ENCODE data around the gene SLC39A5.

SLC39A5 gene

GRCh38 chr12:56206452-56207166 lies 23.2 kb upstream of the SLC39A5 start:
- no peak overlapping the region for H2AFZ ChIP-seq (ENCODE audit: low read depth, low read length)
- no peak overlapping the region for H2AK5ac ChIP-seq (ENCODE audit: low read length, severe bottlenecking)
- H3K9me3 ChIP-seq (ENCODE audit: control insufficient read depth, low read length): no peaks in the 10 kb centered on the region
- no peak overlapping the region for H3K14ac ChIP-seq (ENCODE audit: low read length in 2 of 2)
- DNase-seq: peak; percentile 68
- H3K79me1 ChIP-seq (replicated peaks; ENCODE audit: low read length, poor library complexity, severe bottlenecking): peaks cover 5% of the 10 kb centered on the region
- no peaks in the 10 kb centered on the region for H3K4me1 ChIP-seq (ENCODE audit: control insufficient read depth, insufficient read depth, low read depth, low read length)
- H3K4ac ChIP-seq (ENCODE audit: low read depth in 1 of 2, low read length in 2 of 2): no peak overlapping the region
- no peak overlapping the region for H2BK15ac ChIP-seq (ENCODE audit: low read depth, poor library complexity, severe bottlenecking)
- peaks cover 51 to 67% of the 10 kb centered on the region in 2 experiments for H3K36me3 ChIP-seq (ENCODE audit: control insufficient read depth in 1 of 2, insufficient read depth in 2 of 2, low read depth in 1 of 2, low read length in 2 of 2)
- peak overlapping the region; percentile 12 for H4K8ac ChIP-seq (ENCODE audit: low read length)
- no peak overlapping the region for H3K23ac ChIP-seq (ENCODE audit: low read length in 2 of 2)
- peak overlapping the region; percentile 44 for H3K9ac ChIP-seq (ENCODE audit: low read length)
- no peak overlapping the region for H3K4me2 ChIP-seq (ENCODE audit: low read length, poor library complexity, severe bottlenecking)
- 83% methylated on average over 14 of the region's 14 CpGs for WGBS
- no peak overlapping the region for H3K18ac ChIP-seq (ENCODE audit: low read depth in 1 of 2, low read length in 2 of 2)
- H2BK5ac ChIP-seq (ENCODE audit: low read depth, low read length, poor library complexity, severe bottlenecking): no peak overlapping the region
- H4K91ac ChIP-seq (ENCODE audit: low read length): peak overlapping the region; percentile 6
- no peak overlapping the region for H3K4me3 ChIP-seq (ENCODE audit: insufficient read depth in 1 of 2, low read depth in 1 of 2, low read length in 2 of 2)
- no peak overlapping the region for H2BK120ac ChIP-seq (ENCODE audit: low read depth, low read length)
- no peak overlapping the region for H3K27ac ChIP-seq (ENCODE audit: low read length, poor library complexity, severe bottlenecking)
- no peak overlapping the region for H2BK12ac ChIP-seq (ENCODE audit: low read length in 2 of 2)
- H3K27me3 ChIP-seq (ENCODE audit: control insufficient read depth in 1 of 2, insufficient read depth in 1 of 2, low read length in 2 of 2): no peaks in the 10 kb centered on the region

GRCh38 chr12:56208006-56208405 lies 21.8 kb upstream of the SLC39A5 start:
- H3K4me2 ChIP-seq (ENCODE audit: low read length, poor library complexity, severe bottlenecking): no peak overlapping the region
- peaks cover 63 to 81% of the 10 kb centered on the region in 2 experiments for H3K36me3 ChIP-seq (ENCODE audit: control insufficient read depth in 1 of 2, insufficient read depth in 2 of 2, low read depth in 1 of 2, low read length in 2 of 2)
- no peak overlapping the region for H2AK5ac ChIP-seq (ENCODE audit: low read length, severe bottlenecking)
- H2BK120ac ChIP-seq (ENCODE audit: low read depth, low read length): no peak overlapping the region
- no peak overlapping the region for H4K8ac ChIP-seq (ENCODE audit: low read length)
- H3K9me3 ChIP-seq (ENCODE audit: control insufficient read depth, low read length): no peaks in the 10 kb centered on the region
- no peaks in the 10 kb centered on the region for H3K27me3 ChIP-seq (ENCODE audit: control insufficient read depth in 1 of 2, insufficient read depth in 1 of 2, low read length in 2 of 2)
- no peak overlapping the region for H2AFZ ChIP-seq (ENCODE audit: low read depth, low read length)
- H4K91ac ChIP-seq (ENCODE audit: low read length): no peak overlapping the region
- no peak overlapping the region for H3K14ac ChIP-seq (ENCODE audit: low read length in 2 of 2)
- peak overlapping the region; percentile 0 for H3K9ac ChIP-seq (ENCODE audit: low read length)
- H3K4me1 ChIP-seq (ENCODE audit: control insufficient read depth, insufficient read depth, low read depth, low read length): no peaks in the 10 kb centered on the region
- no peak overlapping the region for H3K23ac ChIP-seq (ENCODE audit: low read length in 2 of 2)
- no peak overlapping the region for H3K4me3 ChIP-seq (ENCODE audit: insufficient read depth in 1 of 2, low read depth in 1 of 2, low read length in 2 of 2)
- H3K18ac ChIP-seq (ENCODE audit: low read depth in 1 of 2, low read length in 2 of 2): no peak overlapping the region
- no peak overlapping the region for H3K4ac ChIP-seq (ENCODE audit: low read depth in 1 of 2, low read length in 2 of 2)
- no peak overlapping the region for H2BK5ac ChIP-seq (ENCODE audit: low read depth, low read length, poor library complexity, severe bottlenecking)
- no peak for DNase-seq
- peaks cover 8% of the 10 kb centered on the region for H3K79me1 ChIP-seq (replicated peaks; ENCODE audit: low read length, poor library complexity, severe bottlenecking)
- H2BK15ac ChIP-seq (ENCODE audit: low read depth, poor library complexity, severe bottlenecking): no peak overlapping the region
- no peak overlapping the region for H2BK12ac ChIP-seq (ENCODE audit: low read length in 2 of 2)
- H3K27ac ChIP-seq (ENCODE audit: low read length, poor library complexity, severe bottlenecking): no peak overlapping the region
- 91% methylated on average over 6 of the region's 6 CpGs for WGBS

GRCh38 chr12:56212361-56212760 lies 17.5 kb upstream of the SLC39A5 start:
- WGBS: 100% methylated on average over 1 of the region's 1 CpG
- H4K8ac ChIP-seq (ENCODE audit: low read length): no peak overlapping the region

GRCh38 chr12:56213878-56214277 lies 16.0 kb upstream of the SLC39A5 start:
- Histone ChIP-seq H3K23ac (ENCODE audit: low read length in 2 of 2) (no peak overlapping the region), H2BK15ac (ENCODE audit: low read depth, poor library complexity, severe bottlenecking) (no peak overlapping the region), H3K4me1 (ENCODE audit: control insufficient read depth, insufficient read depth, low read depth, low read length) (no peaks in the 10 kb centered on the region), H3K27me3 (ENCODE audit: control insufficient read depth in 1 of 2, insufficient read depth in 1 of 2, low read length in 2 of 2) (no peaks in the 10 kb centered on the region), H4K91ac (ENCODE audit: low read length) (no peak overlapping the region), H2BK12ac (ENCODE audit: low read length in 2 of 2) (no peak overlapping the region), H3K9me3 (ENCODE audit: control insufficient read depth, low read length) (no peaks in the 10 kb centered on the region), H2AK5ac (ENCODE audit: low read length, severe bottlenecking) (no peak overlapping the region), H3K18ac (ENCODE audit: low read depth in 1 of 2, low read length in 2 of 2) (no peak overlapping the region), H3K4me2 (ENCODE audit: low read length, poor library complexity, severe bottlenecking) (no peak overlapping the region), H3K27ac (ENCODE audit: low read length, poor library complexity, severe bottlenecking) (no peak overlapping the region), H3K9ac (ENCODE audit: low read length) (no peak overlapping the region), H2BK5ac (ENCODE audit: low read depth, low read length, poor library complexity, severe bottlenecking) (no peak overlapping the region), H2BK120ac (ENCODE audit: low read depth, low read length) (no peak overlapping the region), H3K4ac (ENCODE audit: low read depth in 1 of 2, low read length in 2 of 2) (no peak overlapping the region), H3K36me3 (ENCODE audit: control insufficient read depth in 1 of 2, insufficient read depth in 2 of 2, low read depth in 1 of 2, low read length in 2 of 2) (peaks cover 61 to 70% of the 10 kb centered on the region in 2 experiments), H3K14ac (ENCODE audit: low read length in 2 of 2) (no peak overlapping the region), H4K8ac (ENCODE audit: low read length) (no peak overlapping the region), H3K79me1 (replicated peaks; ENCODE audit: low read length, poor library complexity, severe bottlenecking) (peaks cover 24% of the 10 kb centered on the region), H3K4me3 (ENCODE audit: insufficient read depth in 1 of 2, low read depth in 1 of 2, low read length in 2 of 2) (no peak overlapping the region), H2AFZ (ENCODE audit: low read depth, low read length) (no peak overlapping the region)
- 97% methylated on average over 5 of the region's 5 CpGs for WGBS
- DNase-seq: no peak

More at GRCh38 chr12:56212361-56212760, 17.5 kb upstream of the SLC39A5 start:
- no peak for DNase-seq
- H3K4me1 ChIP-seq (ENCODE audit: control insufficient read depth, insufficient read depth, low read depth, low read length): no peaks in the 10 kb centered on the region
- H3K23ac ChIP-seq (ENCODE audit: low read length in 2 of 2): no peak overlapping the region
- no peak overlapping the region for H4K91ac ChIP-seq (ENCODE audit: low read length)
- no peak overlapping the region for H3K14ac ChIP-seq (ENCODE audit: low read length in 2 of 2)
- no peak overlapping the region for H2BK15ac ChIP-seq (ENCODE audit: low read depth, poor library complexity, severe bottlenecking)
- no peak overlapping the region for H2BK12ac ChIP-seq (ENCODE audit: low read length in 2 of 2)
- H3K4me3 ChIP-seq (ENCODE audit: insufficient read depth in 1 of 2, low read depth in 1 of 2, low read length in 2 of 2): no peak overlapping the region
- H3K27me3 ChIP-seq (ENCODE audit: control insufficient read depth in 1 of 2, insufficient read depth in 1 of 2, low read length in 2 of 2): no peaks in the 10 kb centered on the region
- H3K9me3 ChIP-seq (ENCODE audit: control insufficient read depth, low read length): no peaks in the 10 kb centered on the region
- no peak overlapping the region for H2AFZ ChIP-seq (ENCODE audit: low read depth, low read length)
- no peak overlapping the region for H3K18ac ChIP-seq (ENCODE audit: low read depth in 1 of 2, low read length in 2 of 2)
- H3K9ac ChIP-seq (ENCODE audit: low read length): no peak overlapping the region
- H3K79me1 ChIP-seq (replicated peaks; ENCODE audit: low read length, poor library complexity, severe bottlenecking): peaks cover 21% of the 10 kb centered on the region
- H3K4ac ChIP-seq (ENCODE audit: low read depth in 1 of 2, low read length in 2 of 2): no peak overlapping the region
- H3K4me2 ChIP-seq (ENCODE audit: low read length, poor library complexity, severe bottlenecking): no peak overlapping the region
- H2AK5ac ChIP-seq (ENCODE audit: low read length, severe bottlenecking): no peak overlapping the region
- no peak overlapping the region for H2BK5ac ChIP-seq (ENCODE audit: low read depth, low read length, poor library complexity, severe bottlenecking)
- H2BK120ac ChIP-seq (ENCODE audit: low read depth, low read length): no peak overlapping the region
- peaks cover 72 to 82% of the 10 kb centered on the region in 2 experiments for H3K36me3 ChIP-seq (ENCODE audit: control insufficient read depth in 1 of 2, insufficient read depth in 2 of 2, low read depth in 1 of 2, low read length in 2 of 2)
- no peak overlapping the region for H3K27ac ChIP-seq (ENCODE audit: low read length, poor library complexity, severe bottlenecking)

All from mesenchymal stem cell (in vitro differentiated cells and primary cell).